ENCODE measurements around the gene NGEF. TPM values are rescaled to one million over a fixed set of nuclear protein-coding genes. Genes with fewer than 3 reads are reported as not detected.

NGEF gene
- total RNA-seq, 1 experiment from 2014 or later: 1.9 TPM

- Histone ChIP-seq H3K4me2 (ENCODE audit: insufficient read depth, insufficient read length, low read length) (no peak overlapping the region), H2BK5ac (ENCODE audit: insufficient read length, low read length) (no peak overlapping the region), H3K23me2 (ENCODE audit: insufficient read length, low read depth, low read length, poor library complexity, severe bottlenecking) (peaks cover 7% of the 10 kb centered on the region), H3K9ac (ENCODE audit: extremely low read depth, insufficient read length, low read length) (no peak overlapping the region), H3K79me2 (ENCODE audit: insufficient read depth, low read length) (no peaks in the 10 kb centered on the region), H2BK120ac (ENCODE audit: low read depth, low read length, poor library complexity, severe bottlenecking) (no peak overlapping the region), H3K18ac (ENCODE audit: insufficient read length, low read depth, low read length) (no peak overlapping the region), H3K4ac (ENCODE audit: low read depth, low read length) (no peak overlapping the region), H4K20me1 (ENCODE audit: control insufficient read depth, insufficient read depth, insufficient read length) (no peaks in the 10 kb centered on the region), H3K27ac (ENCODE audit: insufficient read length, low read depth, low read length) (no peak overlapping the region), H3T11ph (ENCODE audit: low read length) (no peak overlapping the region), H3K56ac (ENCODE audit: insufficient read length, low read depth, low read length) (no peak overlapping the region), H4K8ac (replicated peaks; ENCODE audit: insufficient read length, low read depth, low read length) (no peak overlapping the region), H3K9me3 (ENCODE audit: control insufficient read depth, low read depth, low read length) (no peaks in the 10 kb centered on the region), H4K5ac (ENCODE audit: insufficient read length, low read depth, low read length) (no peak overlapping the region), H2BK12ac (ENCODE audit: insufficient read length, low read depth, low read length) (no peak overlapping the region), H3K79me1 (ENCODE audit: insufficient read depth, low read depth, low read length, poor library complexity, severe bottlenecking) (no peaks in the 10 kb centered on the region), H2BK15ac (ENCODE audit: low read depth, low read length) (no peak overlapping the region), H2BK20ac (ENCODE audit: low read depth, low read length, poor library complexity, severe bottlenecking) (no peak overlapping the region), H3K4me1 (ENCODE audit: insufficient read depth, low read length) (no peaks in the 10 kb centered on the region), H3K14ac (ENCODE audit: insufficient read depth, low read length) (no peak overlapping the region), H4K91ac (ENCODE audit: insufficient read length, low read depth, low read length) (no peak overlapping the region), H2AK5ac (ENCODE audit: insufficient read length, low read length) (no peak overlapping the region), H3K23ac (ENCODE audit: insufficient read length, low read depth, low read length) (no peak overlapping the region), H2AFZ (ENCODE audit: low read length) (no peak overlapping the region), H3K27me3 (ENCODE audit: insufficient read depth, low read length) (peaks cover 8% of the 10 kb centered on the region; the same call in 1 of the 2 replicates)
- WGBS (ENCODE audit: extremely low coverage, insufficient read length, low lambda C conversion rate): no CpG with 5 or more reads among the region's 16 CpGs
- no peak for TF ChIP-seq CTCF (conservative IDR thresholded peaks at IDR 0.05)
- H3K27ac Mint-ChIP-seq: no peak overlapping the region
- H3K9me3 Mint-ChIP-seq: no peaks in the 10 kb centered on the region; a peak in 1 of 5 replicates
- no peaks in the 10 kb centered on the region; a peak in 1 of 7 replicates for H3K36me3 Mint-ChIP-seq (ENCODE audit: insufficient read depth in 1 of 3, low read depth in 3 of 3)
- no peak for DNase-seq
- peaks cover 0 to 5% of the 10 kb centered on the region in 2 experiments; a peak in 1 of 4 replicates for H3K4me1 Mint-ChIP-seq
- H3K27me3 Mint-ChIP-seq (ENCODE audit: low read depth): peaks cover 33% of the 10 kb centered on the region
- H3K4me3 Mint-ChIP-seq: peak overlapping the region in 1 of 2 experiments; percentile 75; a peak in 2 of 5 replicates
Observed at GRCh38 chr2:232874677-232875223, 138.3 kb downstream of the NGEF start.

All from H9 (cell line).